HEK293 (cell line): ENCODE results near the gene NUAK1.

Source experiments
- CTCF ChIA-PET: fragments of 350-600 bp; formaldehyde crosslinking; extraction: SDS; loops from one replicate; lab custom pipeline; 2021; ENCODE audit warnings: antibody characterized with exemption; lab: Yijun Ruan, JAX
- POLR2A ChIA-PET: fragments of 300-600 bp; formaldehyde crosslinking; extraction: SDS; loops from one replicate; lab custom pipeline; 2020; ENCODE audit warnings: antibody characterized with exemption, inconsistent platforms; lab: Yijun Ruan, JAX
- H3K27ac ChIP-seq: fragments of 200-500 bp; sonication (Bioruptor generic); 2 replicates; pipeline ENCODE4 v1.5.1; 2014; ENCODE audit warnings: low read depth, low read length, control low read depth, inconsistent platforms; ENCODE audit errors: extremely low read depth
- H3K36me3 ChIP-seq, 2 experiments: fragments of 200-500 bp in 1 of 2; sonication (Bioruptor generic) in 1 of 2; 1 replicate in 1 of 2; 2 replicates in 1 of 2; pipeline ENCODE4 v1.5.1; 2014 to 2017; ENCODE audit warnings: inconsistent platforms in 2 of 2, low read length in 2 of 2; ENCODE audit not compliant: control insufficient read depth in 2 of 2, insufficient read depth in 1 of 2
- H3K4me1 ChIP-seq: fragments of 200-500 bp; sonication (Bioruptor generic); 2 replicates; pipeline ENCODE4 v1.5.1; 2014; ENCODE audit warnings: mild to moderate bottlenecking, low read length, inconsistent platforms; ENCODE audit not compliant: control insufficient read depth, insufficient read depth
- H3K4me3 ChIP-seq: 2 replicates; pipeline ENCODE4 v1.5.1; 2011; ENCODE audit warnings: low read depth, mild to moderate bottlenecking, control low read depth, low read length, moderate library complexity
- H3K9me3 ChIP-seq: fragments of 200-500 bp; sonication (Bioruptor generic); 2 replicates; pipeline ENCODE4 v1.5.1; 2014; ENCODE audit warnings: low read depth, low read length, inconsistent platforms; ENCODE audit not compliant: control insufficient read depth, insufficient read depth
- PBX3 ChIP-seq: sonication (generic); formaldehyde crosslinking; IDR thresholded peaks from 2 replicates; pipeline ENCODE4 v1.8.1; 2022; ENCODE audit warnings: mild to moderate bottlenecking, moderate library complexity, missing genetic modification reagents
- PRDM10 ChIP-seq: fragments of 450-650 bp; formaldehyde crosslinking; IDR thresholded peaks from 2 replicates; pipeline ENCODE4 v1.5.1; 2016; ENCODE audit warnings: missing biosample characterization, missing genetic modification characterization
- PRDM2 ChIP-seq: fragments of 450-650 bp; formaldehyde crosslinking; IDR thresholded peaks from 2 replicates; pipeline ENCODE4 v1.5.1; 2016; ENCODE audit warnings: missing biosample characterization, missing genetic modification characterization, borderline replicate concordance
- ZIC2 ChIP-seq: fragments of 450-650 bp; formaldehyde crosslinking; IDR thresholded peaks from 2 replicates; pipeline ENCODE4 v1.5.1; 2016; ENCODE audit warnings: missing biosample characterization, missing genetic modification characterization
- ZNF157 ChIP-seq: fragments of 450-650 bp; formaldehyde crosslinking; IDR thresholded peaks from 2 replicates; pipeline ENCODE4 v1.5.1; 2016; ENCODE audit warnings: missing biosample characterization, missing genetic modification characterization
- ZNF175 ChIP-seq: fragments of 450-650 bp; formaldehyde crosslinking; IDR thresholded peaks from 2 replicates; pipeline ENCODE4 v1.5.1; 2016; ENCODE audit warnings: missing biosample characterization, missing genetic modification characterization
- ZNF202 ChIP-seq: fragments of 450-650 bp; formaldehyde crosslinking; IDR thresholded peaks from 2 replicates; pipeline ENCODE4 v1.5.1; 2016; ENCODE audit warnings: missing biosample characterization, missing genetic modification characterization, borderline replicate concordance
- ZNF510 ChIP-seq: fragments of 450-650 bp; formaldehyde crosslinking; IDR thresholded peaks from 2 replicates; pipeline ENCODE4 v1.5.1; 2018; ENCODE audit warnings: mild to moderate bottlenecking, missing genetic modification characterization, missing biosample characterization; ENCODE audit not compliant: insufficient replicate concordance
- ZNF76 ChIP-seq: fragments of 450-650 bp; formaldehyde crosslinking; IDR thresholded peaks from 2 replicates; pipeline ENCODE4; 2016; ENCODE audit warnings: low read depth, missing biosample characterization, missing genetic modification characterization, borderline replicate concordance
- TF ChIP-seq, protein P1 (sequence below): fragments of 450-650 bp; formaldehyde crosslinking; IDR thresholded peaks from 2 replicates; pipeline ENCODE4 v1.5.1; 2016; ENCODE audit warnings: missing biosample characterization, missing genetic modification characterization

Gene NUAK1

DNA sequence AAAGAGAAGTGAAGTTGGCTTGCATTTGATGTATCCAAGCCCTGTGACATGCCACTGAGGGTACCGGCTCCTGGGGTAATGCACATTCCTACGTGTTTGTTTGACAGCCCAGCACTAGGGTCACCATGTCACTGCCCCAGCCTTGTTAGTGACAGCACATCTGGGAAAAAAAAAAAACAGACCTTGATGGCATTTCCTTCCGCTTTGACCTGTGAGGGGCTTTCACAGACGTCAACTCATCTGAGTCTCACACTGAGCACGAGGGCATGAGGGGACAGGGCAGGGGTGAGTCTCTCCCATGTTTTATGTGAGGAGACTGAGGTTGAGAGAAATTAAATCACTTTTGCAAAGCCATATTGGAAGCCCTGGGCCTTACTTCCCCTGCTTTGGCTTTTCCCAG lies 111.5 kb downstream of the NUAK1 start:
- H3K4me3 ChIP-seq = no peak overlapping the region
- H3K27ac ChIP-seq = no peak overlapping the region
- no peaks in the 10 kb centered on the region for H3K36me3 ChIP-seq
- TF ChIP-seq PBX3 (CRISPR knock-in tag) = no peak
- peak; percentile 64 for TF ChIP-seq ZNF157 (tag by site-specific recombination)
- no peaks in the 10 kb centered on the region for H3K9me3 ChIP-seq
- ChIA-PET CTCF (interaction anchor here (0.6 to 2.0 kb wide), 2 partner anchors 109 to 373 kb away, joined by 4 to 7 read pairs; no protein-coding TSS in a partner anchor), POLR2A (no interaction called here)
- H3K4me1 ChIP-seq = peaks cover 10% of the 10 kb centered on the region

DNA sequence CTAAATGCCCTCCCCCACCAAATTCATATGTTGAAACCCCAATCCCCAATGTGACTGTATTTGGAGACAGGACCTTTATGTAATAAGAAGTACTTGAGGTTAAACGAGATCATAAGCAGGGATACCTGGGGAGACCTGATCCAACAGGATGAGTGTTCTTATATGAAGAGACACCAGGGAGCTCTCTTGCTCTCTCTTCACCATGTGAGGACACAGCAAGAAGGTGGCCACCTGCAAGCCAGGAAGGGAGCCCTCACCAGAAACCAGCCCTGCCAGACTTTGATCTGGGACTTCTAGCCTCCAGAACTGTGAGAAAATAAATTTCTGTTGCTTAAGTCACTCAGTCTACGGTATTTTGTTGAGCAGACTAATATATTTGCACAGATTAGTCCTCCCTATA lies 113.6 kb downstream of the NUAK1 start:
- ChIA-PET POLR2A (no interaction called here), CTCF (no interaction called here)

DNA sequence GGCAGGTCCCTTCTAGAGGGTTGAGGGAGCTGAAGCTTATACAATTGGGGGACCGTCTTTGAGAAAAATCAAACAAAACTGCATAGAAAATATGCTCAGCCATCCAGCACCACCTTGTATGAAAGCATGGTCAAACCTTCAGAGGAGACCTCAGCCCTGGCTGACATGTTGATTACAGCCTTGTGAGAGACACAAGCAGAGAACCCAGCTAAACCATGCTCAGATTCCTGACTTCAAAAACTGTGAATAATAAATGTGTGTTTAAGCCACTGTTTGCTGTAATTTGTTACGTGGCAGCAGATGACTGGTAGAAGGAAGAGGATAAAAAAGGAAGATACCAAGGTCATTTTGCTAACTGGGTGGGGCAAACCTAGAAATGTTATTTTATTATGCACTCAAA lies 115.7 kb downstream of the NUAK1 start:
- ChIA-PET POLR2A (no interaction called here), CTCF (interaction anchor here (0.6 kb wide), 1 partner anchor 201 kb away, joined by 3 read pairs; no protein-coding TSS in a partner anchor)

More for the DNA sequence above, 113.6 kb downstream of the NUAK1 start:
- H3K36me3 ChIP-seq = no peaks in the 10 kb centered on the region
- H3K4me3 ChIP-seq = no peak overlapping the region
- H3K9me3 ChIP-seq = no peaks in the 10 kb centered on the region
- TF ChIP-seq ZIC2 (tag by site-specific recombination) (peak; percentile 16; the same call in 1 of the 2 replicates), ZNF202 (tag by site-specific recombination) (no peak)
- no peak overlapping the region for H3K27ac ChIP-seq
- peaks cover under 1% of the 10 kb centered on the region; the same call in 1 of the 2 replicates for H3K4me1 ChIP-seq

More for the DNA sequence above, 115.7 kb downstream of the NUAK1 start:
- no peaks in the 10 kb centered on the region for H3K36me3 ChIP-seq
- TF ChIP-seq, protein P1, sequence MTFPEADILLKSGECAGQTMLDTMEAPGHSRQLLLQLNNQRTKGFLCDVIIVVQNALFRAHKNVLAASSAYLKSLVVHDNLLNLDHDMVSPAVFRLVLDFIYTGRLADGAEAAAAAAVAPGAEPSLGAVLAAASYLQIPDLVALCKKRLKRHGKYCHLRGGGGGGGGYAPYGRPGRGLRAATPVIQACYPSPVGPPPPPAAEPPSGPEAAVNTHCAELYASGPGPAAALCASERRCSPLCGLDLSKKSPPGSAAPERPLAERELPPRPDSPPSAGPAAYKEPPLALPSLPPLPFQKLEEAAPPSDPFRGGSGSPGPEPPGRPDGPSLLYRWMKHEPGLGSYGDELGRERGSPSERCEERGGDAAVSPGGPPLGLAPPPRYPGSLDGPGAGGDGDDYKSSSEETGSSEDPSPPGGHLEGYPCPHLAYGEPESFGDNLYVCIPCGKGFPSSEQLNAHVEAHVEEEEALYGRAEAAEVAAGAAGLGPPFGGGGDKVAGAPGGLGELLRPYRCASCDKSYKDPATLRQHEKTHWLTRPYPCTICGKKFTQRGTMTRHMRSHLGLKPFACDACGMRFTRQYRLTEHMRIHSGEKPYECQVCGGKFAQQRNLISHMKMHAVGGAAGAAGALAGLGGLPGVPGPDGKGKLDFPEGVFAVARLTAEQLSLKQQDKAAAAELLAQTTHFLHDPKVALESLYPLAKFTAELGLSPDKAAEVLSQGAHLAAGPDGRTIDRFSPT = no peak
- TF ChIP-seq ZNF76 (no peak), ZNF175 (tag by site-specific recombination) (no peak), ZNF510 (tag by site-specific recombination) (no peak), PRDM10 (tag by site-specific recombination) (no peak), PRDM2 (no peak)
- TF ChIP-seq, all 188 proteins: peak for 0
- no peak overlapping the region for H3K4me3 ChIP-seq
- no peak overlapping the region for H3K27ac ChIP-seq
- no peaks in the 10 kb centered on the region for H3K4me1 ChIP-seq
- H3K9me3 ChIP-seq = no peaks in the 10 kb centered on the region
